Chondrocyte (in vitro differentiated cells): ENCODE measurements around the gene MIF. TPM values are rescaled to one million over a fixed set of nuclear protein-coding genes. Genes with fewer than 3 reads are reported as not detected.
A peak's percentile ranks its signal among the peaks of the same experiment; 100 is the strongest.

Experiments used
- DNase-seq: peaks from one replicate; pipeline ENCODE4 v3.0.0; 2021; ENCODE audit warnings: mixed read lengths, low spot score
- H3K27ac Mint-ChIP-seq: one replicate; pipeline ENCODE4 v1.8.0; 2021; ENCODE audit warnings: mild to moderate bottlenecking, moderate library complexity, mixed read lengths; ENCODE audit not compliant: unreplicated experiment
- H3K27me3 Mint-ChIP-seq: 2 replicates; pipeline ENCODE4 v1.8.0; 2021; ENCODE audit warnings: low read depth, mixed read lengths
- H3K36me3 Mint-ChIP-seq: 2 replicates; pipeline ENCODE4 v1.8.0; 2021; ENCODE audit warnings: low read depth, mixed read lengths
- H3K4me1 Mint-ChIP-seq: 2 replicates; pipeline ENCODE4 v1.8.0; 2021; ENCODE audit warnings: low read depth, mild to moderate bottlenecking, mixed read lengths
- H3K4me3 Mint-ChIP-seq: one replicate; pipeline ENCODE4 v1.8.0; 2021; ENCODE audit warnings: mild to moderate bottlenecking, moderate library complexity, mixed read lengths; ENCODE audit not compliant: unreplicated experiment
- H3K9me3 Mint-ChIP-seq: 2 replicates; pipeline ENCODE4 v1.8.0; 2021; ENCODE audit warnings: low read depth, mixed read lengths
- CTCF ChIP-seq: fragments of 200-600 bp; sonication (generic); IDR thresholded peaks from 2 replicates; pipeline ENCODE4 v1.5.0; 2021; ENCODE audit warnings: antibody characterized with exemption, mild to moderate bottlenecking, moderate library complexity
- total RNA-seq: library from RNA; stranded (reverse); gene quantifications from 3 replicates; pipeline ENCODE4 v1.2.1, GENCODE V29; 2021

Gene MIF
- total RNA-seq, 1 donor from 2014 or later = 502 TPM

GRCh38 chr22:23893121-23893944 lies 850 bp upstream of the MIF start:
- H3K4me3 Mint-ChIP-seq = peak overlapping the region; percentile 94
- H3K27ac Mint-ChIP-seq = peak overlapping the region; percentile 99
- no peak for DNase-seq
- peaks cover 36% of the 10 kb centered on the region for H3K4me1 Mint-ChIP-seq
- H3K36me3 Mint-ChIP-seq = peaks cover 4% of the 10 kb centered on the region
- no peaks in the 10 kb centered on the region for H3K9me3 Mint-ChIP-seq
- H3K27me3 Mint-ChIP-seq = no peaks in the 10 kb centered on the region
- TF ChIP-seq CTCF = no peak

- Mint-ChIP-seq H3K27ac (peak overlapping the region; percentile 99), H3K36me3 (peaks cover 4% of the 10 kb centered on the region), H3K9me3 (peaks cover 2% of the 10 kb centered on the region), H3K4me3 (peak overlapping the region; percentile 94), H3K4me1 (peaks cover 36% of the 10 kb centered on the region), H3K27me3 (no peaks in the 10 kb centered on the region)
- TF ChIP-seq CTCF = peak; percentile 59
- no peak for DNase-seq
These were observed 771 bp downstream of the MIF start for GRCh38 chr22:23894710-23895598.

- TF ChIP-seq CTCF = no peak
- peaks cover 4% of the 10 kb centered on the region for H3K36me3 Mint-ChIP-seq
- peaks cover 2% of the 10 kb centered on the region for H3K9me3 Mint-ChIP-seq
- H3K27ac Mint-ChIP-seq = peak overlapping the region; percentile 80
- peak overlapping the region; percentile 94 for H3K4me3 Mint-ChIP-seq
- H3K27me3 Mint-ChIP-seq = no peaks in the 10 kb centered on the region
- DNase-seq = no peak
- H3K4me1 Mint-ChIP-seq = peaks cover 36% of the 10 kb centered on the region
These were observed 1.5 kb downstream of the MIF start for GRCh38 chr22:23895599-23896144.

- TF ChIP-seq CTCF = no peak
- Mint-ChIP-seq H3K27me3 (no peaks in the 10 kb centered on the region), H3K36me3 (peaks cover 4% of the 10 kb centered on the region), H3K4me3 (peak overlapping the region; percentile 94), H3K27ac (no peak overlapping the region), H3K9me3 (peaks cover 2% of the 10 kb centered on the region), H3K4me1 (peaks cover 36% of the 10 kb centered on the region)
- no peak for DNase-seq
These were observed 2.0 kb downstream of the MIF start for GRCh38 chr22:23896166-23896522.
